HG03342 (cell line): ENCODE data around the gene NRXN3.
"Not testable (repeated sequence)": the region's sequence is repeated elsewhere in the genome, so short reads cannot be mapped to it uniquely, and the experiment has no call there.

ENCODE experiments used
- ATAC-seq: cut with Tn5 transposase; IDR thresholded peaks from one replicate; pipeline ENCODE4 v1.9.1; 2021; ENCODE audit warnings: mild to moderate bottlenecking, moderate library complexity; ENCODE audit not compliant: unreplicated experiment

Gene NRXN3

DNA sequence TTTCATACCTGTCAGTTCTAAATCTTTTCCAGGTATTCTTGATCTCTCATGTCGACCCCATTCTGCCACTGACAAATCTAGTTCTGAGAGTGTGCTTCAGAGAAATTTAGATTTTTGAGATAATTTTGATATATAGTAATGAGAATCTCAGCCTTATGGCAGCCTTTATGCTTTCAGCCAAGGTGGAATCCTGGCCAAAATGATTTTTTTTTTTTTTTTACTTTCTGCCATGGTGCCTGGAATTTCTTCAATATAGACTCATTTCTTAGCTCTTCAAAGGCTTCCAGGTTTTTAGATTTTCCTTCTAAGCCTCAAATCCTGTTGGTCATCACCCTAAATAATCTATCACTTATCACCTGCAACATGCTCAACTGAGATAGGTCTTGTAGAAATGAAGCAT lies 926.6 kb downstream of the NRXN3 start:
- ATAC-seq, result no peak

DNA sequence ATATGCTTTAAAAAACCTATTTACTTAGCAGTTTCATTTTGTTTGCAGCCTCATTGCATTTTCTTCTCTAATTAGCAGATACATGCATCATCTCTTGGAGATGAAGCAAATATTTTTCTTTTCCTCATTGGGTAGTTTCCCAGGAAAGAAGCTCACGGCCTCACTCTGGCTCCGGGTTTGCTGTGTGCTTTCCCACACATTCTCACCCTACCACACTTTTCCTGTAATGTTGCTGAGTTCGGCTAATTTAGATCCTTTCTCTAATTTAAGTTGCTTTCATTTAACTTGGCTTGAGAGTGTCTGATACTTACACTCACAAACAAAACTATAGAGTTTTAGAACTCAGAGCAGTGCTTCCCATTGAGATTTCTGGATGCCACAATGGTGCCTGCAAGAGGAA lies 928.2 kb downstream of the NRXN3 start:
- no peak for ATAC-seq

DNA sequence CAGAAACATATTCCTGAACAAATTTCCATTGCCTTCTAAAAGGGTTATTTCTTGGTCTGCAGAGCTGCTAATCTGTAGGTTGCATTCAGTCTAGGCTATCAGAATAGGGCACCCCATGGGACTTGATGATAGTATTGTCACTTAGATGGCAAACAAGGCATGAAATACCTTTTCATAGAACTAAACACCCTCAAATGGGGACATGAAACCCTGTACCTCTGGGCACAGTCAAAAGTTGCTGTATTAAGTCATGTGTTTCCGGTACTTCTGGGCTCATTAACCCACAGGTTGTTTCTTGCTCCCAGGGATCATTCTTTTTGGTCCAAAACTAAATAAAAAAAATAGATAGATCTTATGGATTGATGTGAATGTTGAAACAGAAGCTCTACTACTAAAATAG lies 930.4 kb downstream of the NRXN3 start:
- ATAC-seq, result no peak

DNA sequence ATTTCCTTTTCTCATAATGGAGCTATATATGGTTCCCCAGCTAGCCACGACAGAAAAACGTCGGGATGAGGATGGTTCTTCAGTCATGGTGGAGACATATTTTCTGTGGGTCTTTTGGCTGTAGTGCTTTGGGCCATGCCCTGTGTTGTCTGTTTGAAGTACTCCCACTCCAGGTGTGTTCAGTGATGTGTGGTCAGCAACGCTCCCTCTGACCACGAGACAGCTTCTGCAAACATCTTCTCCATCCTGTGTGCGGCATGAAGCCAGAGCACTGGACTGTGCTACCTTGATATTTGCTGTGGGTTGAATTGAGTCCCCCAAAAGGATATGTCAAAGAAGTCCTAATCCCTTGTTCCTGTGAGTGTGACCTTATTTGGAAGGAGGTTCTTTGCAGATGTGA lies 931.2 kb downstream of the NRXN3 start:
- no peak for ATAC-seq

DNA sequence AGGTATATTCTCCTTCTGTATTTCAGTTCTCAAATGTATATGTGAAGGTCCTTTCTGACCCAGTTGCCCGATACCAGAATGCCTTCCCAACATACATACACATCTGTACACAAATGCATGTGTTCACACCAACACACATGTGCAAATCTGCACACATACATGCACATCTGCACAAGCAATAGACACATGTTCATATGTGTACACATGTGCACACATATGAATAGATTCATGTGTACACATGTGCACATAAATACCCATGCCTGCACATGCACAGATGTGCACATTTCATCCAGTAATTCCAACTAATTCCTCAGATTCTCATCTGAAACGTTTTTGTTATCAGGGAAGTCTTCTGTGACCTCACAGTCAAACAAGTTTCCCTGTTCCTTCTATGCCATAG lies 933.6 kb downstream of the NRXN3 start:
- ATAC-seq, result no peak

DNA sequence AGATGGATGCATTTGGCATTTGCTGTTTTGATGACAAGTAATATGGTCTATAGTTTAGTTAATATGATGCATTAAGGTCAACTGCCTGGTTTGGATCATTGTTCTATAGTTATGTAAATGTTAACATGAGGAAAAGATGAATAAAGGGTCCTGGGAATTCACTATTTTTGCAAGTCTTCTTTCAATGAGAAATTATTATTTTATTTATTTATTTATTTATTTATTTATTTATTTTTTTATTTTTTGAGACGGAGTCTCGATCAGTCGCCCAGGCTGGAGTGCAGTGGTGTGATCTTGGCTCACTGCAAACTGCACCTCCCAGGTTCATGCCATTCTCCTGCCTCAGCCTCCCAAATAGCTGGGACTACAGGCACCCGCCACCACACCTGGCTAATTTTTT lies 940.4 kb downstream of the NRXN3 start:
- ATAC-seq, result not testable (repeated sequence)

DNA sequence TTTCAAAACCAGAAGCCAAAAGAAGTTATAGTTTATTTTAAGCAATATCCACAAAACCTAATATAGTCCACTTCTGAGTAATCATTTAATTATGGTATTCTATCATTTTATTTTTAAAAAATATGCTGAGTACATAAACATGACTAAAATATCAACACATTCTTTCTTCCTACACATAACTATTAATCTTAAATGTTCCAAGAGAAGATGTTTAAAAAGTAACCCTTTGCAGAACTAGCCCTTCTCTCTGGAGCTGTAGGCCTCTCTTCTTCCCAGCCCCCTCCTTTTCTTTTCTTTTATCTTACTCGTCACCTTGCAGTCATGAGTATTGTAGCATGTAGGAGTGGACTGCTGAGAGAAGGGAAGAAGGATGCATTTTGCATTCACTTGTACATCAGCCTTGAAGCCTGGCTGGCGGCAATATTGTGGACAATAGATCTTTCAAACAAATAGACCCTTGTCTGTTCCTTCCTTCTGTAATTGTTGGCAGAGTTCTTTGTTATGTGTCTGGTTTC lies 941.9 kb downstream of the NRXN3 start:
- no peak for ATAC-seq

DNA sequence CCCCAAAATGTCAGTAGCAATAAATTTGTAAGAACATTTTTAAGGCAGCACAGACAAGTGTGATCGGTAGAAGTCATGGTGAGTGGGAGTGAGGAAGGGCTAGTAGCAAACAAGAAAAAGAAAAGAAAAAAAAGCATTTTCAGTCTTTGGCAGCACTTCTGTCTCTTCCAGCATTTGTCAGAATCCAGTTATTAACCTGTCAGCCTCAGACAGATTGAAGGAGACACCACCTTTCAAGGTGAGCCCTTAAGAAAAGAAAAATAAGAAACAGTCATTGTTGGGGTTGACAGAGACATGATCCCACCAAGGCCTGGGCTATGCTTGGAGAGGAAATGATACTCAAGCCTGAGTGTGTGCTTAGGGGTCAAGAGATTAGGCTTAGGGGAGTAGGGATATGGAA lies 947.4 kb downstream of the NRXN3 start:
- ATAC-seq, result no peak

DNA sequence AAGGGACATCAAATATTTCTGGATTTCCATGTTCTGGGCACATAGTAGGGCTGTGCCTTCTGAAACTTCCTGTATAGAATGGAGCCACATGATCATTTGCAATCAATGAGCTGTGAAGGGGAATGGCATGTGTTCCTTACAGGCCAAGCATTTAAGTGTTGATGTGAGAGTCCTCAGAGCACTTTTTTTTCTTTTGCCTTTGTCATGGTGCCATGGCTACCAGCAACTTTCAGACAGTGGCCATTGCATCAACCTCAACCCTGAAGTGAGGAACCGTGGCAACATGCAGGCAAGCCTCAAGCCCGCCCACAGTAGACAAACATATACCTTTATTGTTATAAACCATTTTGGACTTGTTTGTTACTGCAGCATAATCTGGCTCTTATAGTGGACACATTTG lies 948.1 kb downstream of the NRXN3 start:
- no peak for ATAC-seq

DNA sequence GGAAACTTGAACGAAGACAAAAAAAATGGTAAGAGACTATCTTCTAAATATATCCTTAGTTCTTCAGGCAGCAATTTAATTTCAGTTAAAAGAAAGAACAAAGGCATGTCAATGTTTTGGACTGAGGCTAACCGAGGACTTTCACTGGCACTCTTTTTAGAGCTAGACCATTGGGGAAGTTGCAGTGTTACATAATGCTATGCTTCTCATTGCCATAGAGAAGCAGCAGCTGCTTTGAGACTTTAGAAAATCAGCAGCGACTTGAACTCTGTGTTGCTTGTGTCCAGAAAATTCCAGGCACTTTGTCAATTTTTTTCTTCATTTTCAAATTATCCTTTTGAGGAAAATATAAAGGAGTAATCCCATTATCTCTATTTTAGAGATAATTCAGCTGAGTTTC lies 964.2 kb downstream of the NRXN3 start:
- ATAC-seq, result no peak

DNA sequence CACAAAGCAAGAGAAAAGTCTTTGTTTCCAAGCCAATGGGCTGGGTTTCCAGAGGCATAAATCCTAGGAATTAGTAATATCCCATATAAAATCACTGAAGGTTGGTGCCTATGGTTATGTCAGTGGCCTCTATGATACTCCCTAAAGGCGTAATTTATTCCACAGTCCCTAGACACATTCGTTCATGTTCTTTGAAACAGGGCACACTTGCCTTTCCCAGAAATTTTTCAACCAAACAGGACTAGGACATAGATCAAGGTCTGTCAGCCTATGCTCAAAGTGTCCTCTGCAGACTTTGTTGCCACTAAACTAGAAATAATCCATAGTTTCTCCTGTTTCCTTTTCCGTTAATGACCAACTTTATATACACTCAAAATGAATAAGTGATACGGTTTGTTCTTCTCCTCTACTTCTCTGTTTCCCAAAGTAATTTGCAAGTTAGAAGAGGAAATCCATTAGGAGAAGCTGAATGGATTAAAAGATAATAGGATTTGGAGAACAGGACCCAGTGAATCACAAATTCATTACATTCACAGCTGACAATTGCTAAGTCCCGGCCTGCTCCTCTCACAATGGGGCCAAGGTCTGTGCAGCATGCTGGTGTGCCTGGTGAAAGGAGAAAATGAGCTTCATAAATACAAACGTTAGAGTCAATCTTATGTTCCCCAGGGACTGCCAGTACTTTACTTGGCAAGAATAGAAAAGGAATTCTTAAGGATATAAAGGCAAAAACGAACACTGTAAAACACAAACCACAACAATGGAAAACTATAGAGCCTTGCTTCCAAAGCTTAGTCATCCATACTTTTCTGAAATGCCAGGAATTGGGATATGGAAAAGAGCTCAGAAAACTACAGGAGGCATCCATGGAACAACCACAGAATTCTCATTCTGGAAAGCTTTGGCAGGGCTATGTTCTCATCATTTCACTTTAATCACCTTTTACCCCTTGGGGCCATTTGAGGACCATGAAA lies 966.2 kb downstream of the NRXN3 start:
- no peak for ATAC-seq

DNA sequence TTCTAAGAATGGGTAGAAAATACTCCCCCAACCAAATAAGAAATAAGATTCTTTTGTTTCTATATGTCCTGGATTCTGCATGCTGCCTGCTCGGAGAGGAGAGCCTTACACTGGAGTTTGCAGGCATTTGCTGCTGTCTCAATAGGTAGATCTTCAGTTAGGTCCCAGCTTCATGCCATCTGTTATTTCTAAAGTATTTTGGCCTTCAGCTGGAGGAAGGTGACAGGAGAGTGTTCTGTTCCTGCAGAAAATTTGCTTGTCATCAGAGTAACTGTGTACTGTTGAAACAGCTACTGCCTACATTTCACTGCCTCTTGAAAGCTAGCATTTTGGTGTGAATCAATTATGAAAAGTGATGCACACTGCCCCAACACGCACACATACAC lies 966.9 kb downstream of the NRXN3 start:
- ATAC-seq, result no peak

DNA sequence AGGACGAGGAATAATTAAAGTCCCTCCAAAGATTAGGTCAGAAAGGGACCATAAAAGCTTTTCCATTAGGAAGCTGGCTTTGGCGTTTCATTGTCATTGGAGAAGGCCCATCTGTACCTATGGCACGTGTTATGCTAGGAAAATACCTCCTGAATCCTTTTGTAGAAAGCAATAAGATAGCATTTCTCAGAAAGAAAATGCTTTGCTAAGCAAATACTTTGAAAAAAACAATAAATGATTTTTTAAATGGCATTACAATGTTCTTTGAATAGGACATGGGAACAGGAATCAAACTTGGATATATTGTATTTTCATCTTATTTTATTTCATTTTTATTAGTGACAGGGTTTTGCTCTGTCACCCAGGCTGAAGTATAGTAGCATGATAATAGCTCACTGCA lies 967.7 kb downstream of the NRXN3 start:
- ATAC-seq, result no peak

DNA sequence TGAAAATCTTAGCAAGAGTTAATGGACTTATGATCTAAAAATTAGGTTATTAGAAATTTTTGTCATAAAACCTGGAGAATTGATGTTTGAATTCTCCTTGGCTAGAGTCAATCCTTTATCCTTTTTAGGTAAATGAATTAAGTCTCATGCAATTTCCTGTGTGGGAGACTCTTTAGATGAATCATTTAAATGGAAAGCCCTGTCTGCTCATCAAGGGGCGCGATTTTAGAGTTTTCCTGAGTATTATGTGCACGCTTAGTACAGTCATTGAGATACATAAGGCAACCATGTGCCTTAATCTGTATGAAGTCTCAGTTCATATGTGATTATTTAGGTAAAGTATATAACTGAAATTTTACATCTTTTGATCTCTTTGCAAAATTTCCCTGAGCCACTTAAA lies 974.7 kb downstream of the NRXN3 start:
- no peak for ATAC-seq

DNA sequence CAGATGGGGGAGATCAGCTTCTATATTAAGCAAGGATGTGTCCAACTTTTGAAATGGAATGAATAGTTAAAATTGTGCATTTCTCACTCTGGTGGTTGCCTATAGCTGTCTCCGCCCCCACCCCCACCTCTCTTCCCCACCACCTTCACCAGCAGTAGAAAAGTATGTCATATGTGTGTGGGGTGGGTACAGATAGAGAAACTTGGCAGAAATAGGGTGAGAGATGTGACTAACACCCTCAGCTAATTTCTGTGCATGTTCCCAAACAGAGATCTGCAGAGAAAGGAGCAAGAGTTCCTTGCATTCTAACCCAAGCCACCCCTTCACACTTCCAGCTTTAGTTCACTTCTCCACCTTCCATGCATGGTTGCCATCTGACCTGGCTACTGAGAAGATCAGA lies 980.1 kb downstream of the NRXN3 start:
- ATAC-seq, result no peak

DNA sequence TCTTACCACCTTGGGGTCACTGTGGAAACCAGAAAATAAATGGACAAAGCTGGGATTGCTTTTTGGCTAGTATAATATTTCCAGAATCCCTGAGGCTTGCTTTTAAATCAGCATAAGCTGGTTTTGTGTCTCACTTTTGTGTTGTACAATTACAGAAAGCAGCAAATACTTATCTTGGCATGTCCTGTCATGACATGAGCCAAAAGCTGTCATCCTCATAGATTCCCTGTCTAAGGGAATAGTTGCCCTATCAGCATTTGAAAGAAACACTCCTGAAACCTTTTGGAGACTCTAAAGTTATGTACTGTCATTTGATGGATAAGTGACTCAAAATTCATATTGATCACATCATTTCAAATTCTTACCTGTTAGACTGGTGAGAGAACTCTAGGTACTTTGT lies 987.2 kb downstream of the NRXN3 start:
- no peak for ATAC-seq

DNA sequence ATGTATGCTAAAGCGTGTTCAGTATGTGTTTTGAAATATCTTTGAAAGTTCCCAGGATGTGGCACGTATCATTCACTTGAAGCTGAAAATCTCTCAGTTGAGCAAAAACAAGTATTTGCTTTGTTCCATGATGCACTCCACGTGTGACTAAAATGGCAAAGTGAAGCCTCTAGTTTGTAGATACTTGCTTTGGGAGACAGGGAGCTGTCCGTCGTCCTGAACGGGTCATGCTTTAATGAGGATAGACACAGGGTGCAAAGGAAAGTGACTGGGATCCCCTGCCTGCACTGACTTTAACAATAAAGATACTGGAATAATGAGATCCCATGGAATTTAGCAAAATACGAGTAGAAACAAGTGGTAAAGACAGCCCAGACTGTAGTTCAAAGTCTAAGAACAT lies 991.4 kb downstream of the NRXN3 start:
- no peak for ATAC-seq

DNA sequence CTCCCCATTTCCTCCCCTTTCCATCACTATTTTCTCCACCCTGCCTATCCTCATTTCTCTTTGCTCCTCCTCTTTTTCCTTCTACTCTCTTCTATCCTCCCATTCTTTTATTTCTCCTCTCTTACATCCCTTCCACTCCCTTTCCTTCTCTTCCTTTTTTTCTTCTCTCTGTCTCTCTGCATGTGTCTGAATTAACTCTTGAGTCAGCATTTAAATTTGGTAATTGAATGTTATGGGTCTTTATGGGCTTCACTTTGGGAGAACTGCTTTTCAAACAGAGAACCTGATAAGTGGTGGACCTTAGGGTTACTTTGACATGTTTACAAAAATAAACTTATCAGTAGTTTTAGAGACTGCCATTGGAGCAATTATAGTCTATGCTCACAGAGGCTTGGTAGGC lies 992.7 kb downstream of the NRXN3 start:
- no peak for ATAC-seq

DNA sequence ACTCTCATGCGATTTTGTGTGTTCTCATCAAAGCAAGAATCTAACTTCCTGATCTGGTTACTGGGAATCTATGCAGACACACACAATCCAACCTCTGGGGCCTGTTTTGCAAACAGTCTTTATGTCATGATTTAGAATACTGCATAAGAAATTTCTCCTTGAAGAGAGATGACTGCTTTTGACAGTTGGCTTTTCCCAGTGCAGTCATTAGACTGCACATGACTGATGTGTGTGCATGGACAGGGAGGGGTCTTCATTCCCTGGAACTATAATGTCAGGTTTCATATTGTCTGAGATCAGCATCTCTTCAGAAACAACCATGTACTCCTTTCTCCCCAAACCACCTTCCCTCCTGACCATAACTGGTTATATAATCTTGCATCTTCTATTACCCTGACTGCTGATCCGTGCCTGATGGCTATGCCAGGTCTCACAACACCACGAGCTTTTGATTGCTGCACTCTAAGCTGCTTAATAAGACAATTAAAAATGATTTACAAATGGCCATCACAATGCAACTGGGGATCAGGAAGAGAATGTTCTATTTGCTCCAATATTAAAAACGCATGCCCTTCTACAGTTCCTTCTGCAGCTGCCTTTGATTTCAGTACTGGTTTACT lies 995.4 kb downstream of the NRXN3 start:
- no peak for ATAC-seq

DNA sequence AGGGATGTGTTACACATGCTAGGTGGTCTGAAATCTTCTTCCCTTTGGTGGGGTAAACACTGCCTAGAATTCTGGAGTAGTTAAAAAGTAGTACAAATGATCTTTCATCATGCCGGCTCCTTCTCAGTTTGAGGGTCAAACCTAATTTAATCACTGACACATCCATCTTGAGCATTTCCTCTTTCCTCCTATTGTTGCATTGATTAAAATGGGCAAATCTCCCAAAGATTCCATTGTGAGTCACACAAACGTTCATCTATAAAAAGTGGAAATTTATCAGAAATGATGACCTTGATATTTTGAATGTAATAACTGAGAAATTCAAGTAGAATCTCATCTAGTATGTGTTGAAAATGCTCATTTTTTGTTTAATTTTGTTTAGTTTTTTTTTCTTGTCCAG lies 996.0 kb downstream of the NRXN3 start:
- ATAC-seq, result no peak

DNA sequence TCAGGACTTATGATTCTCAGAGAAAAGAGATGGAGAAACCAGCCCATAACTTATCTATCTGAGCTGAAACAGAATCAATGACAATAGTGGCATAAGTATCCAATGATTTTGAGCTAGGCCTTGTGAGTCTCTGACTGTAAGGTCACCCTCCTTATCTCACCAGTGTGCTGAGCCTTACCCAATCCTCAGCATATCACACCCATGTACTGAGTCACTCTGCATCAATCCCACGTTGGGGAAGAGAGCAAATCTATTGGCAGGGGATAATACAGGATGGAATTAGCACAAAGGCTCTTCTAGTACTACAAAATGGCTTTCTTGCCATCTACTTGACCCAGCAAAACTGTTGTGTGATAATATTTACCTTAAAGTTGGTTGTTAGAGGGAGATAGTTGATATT lies 997.8 kb downstream of the NRXN3 start:
- no peak for ATAC-seq

DNA sequence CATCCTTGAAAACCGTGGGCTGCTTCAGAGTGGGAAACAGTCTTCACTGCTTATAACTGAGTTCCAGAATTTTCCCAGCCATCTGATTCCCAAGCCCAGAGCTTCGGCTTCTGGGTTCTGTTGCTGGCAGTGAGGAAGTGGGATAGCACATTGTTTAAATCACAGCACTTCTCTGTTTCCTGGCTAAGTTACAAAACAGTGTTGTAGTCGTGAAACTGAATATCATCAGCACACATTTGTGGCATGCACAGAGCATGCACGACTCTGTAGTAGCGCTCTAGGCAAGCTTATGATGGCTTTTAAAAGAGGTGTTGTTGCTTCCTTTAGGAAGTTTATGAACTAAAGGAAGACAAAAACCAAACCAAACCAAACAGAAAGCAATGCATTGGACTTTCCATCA lies 1005.5 kb downstream of the NRXN3 start:
- ATAC-seq, result no peak
